Natural killer cell treated with Interleukin-12 subunit alpha and Interleukin-12 subunit beta and Interleukin-15 and Interleukin-18, amount 100 ng/mL, for 72 hours (primary cell): ENCODE data around the gene AP5B1. TPM values are rescaled to one million over a fixed set of nuclear protein-coding genes. Genes with fewer than 3 reads are reported as not detected.
A peak's percentile ranks its signal among the peaks of the same experiment; 100 is the strongest.

Experiments
- ATAC-seq, 2 donors: fragments of 150-1000 bp; cut with Tn5 transposase in 1 of 2; sonication (Bioruptor Pico), chemical (Tn5 transposase) in 1 of 2; 2 replicates each; pipeline ENCODE4 v1.10.0; 2021
- DNase-seq: peaks from one replicate; pipeline ENCODE4 v3.0.0; 2022; ENCODE audit warnings: low spot score
- H3K27ac Mint-ChIP-seq, 2 donors: 1 replicate in 1 of 2; 2 replicates in 1 of 2; pipeline ENCODE4 v1.8.0; 2022; ENCODE audit warnings: mixed read lengths in 2 of 2, mild to moderate bottlenecking in 1 of 2, moderate library complexity in 1 of 2
- H3K27me3 Mint-ChIP-seq, 2 donors: 1 replicate in 1 of 2; 2 replicates in 1 of 2; pipeline ENCODE4 v1.8.0; 2022; ENCODE audit warnings: mixed read lengths in 2 of 2
- H3K36me3 Mint-ChIP-seq: one replicate; pipeline ENCODE4 v1.8.0; 2022; ENCODE audit warnings: mixed read lengths
- H3K4me1 Mint-ChIP-seq, 2 donors: 1 replicate in 1 of 2; 2 replicates in 1 of 2; pipeline ENCODE4 v1.8.0; 2022; ENCODE audit warnings: low read depth in 2 of 2, mixed read lengths in 2 of 2, mild to moderate bottlenecking in 1 of 2
- H3K4me3 Mint-ChIP-seq: one replicate; pipeline ENCODE4 v1.8.0; 2022; ENCODE audit warnings: mixed read lengths
- H3K9me3 Mint-ChIP-seq: 2 replicates; pipeline ENCODE4 v1.8.0; 2022; ENCODE audit warnings: mixed read lengths
- total RNA-seq, 2 donors: library from RNA; stranded (reverse); gene quantifications; one replicate each; pipeline ENCODE4 v1.2.3, GENCODE V29; 2022

AP5B1 gene
- total RNA-seq, 2 donors from 2014 or later, result 15.8 to 25.4 TPM

DNA sequence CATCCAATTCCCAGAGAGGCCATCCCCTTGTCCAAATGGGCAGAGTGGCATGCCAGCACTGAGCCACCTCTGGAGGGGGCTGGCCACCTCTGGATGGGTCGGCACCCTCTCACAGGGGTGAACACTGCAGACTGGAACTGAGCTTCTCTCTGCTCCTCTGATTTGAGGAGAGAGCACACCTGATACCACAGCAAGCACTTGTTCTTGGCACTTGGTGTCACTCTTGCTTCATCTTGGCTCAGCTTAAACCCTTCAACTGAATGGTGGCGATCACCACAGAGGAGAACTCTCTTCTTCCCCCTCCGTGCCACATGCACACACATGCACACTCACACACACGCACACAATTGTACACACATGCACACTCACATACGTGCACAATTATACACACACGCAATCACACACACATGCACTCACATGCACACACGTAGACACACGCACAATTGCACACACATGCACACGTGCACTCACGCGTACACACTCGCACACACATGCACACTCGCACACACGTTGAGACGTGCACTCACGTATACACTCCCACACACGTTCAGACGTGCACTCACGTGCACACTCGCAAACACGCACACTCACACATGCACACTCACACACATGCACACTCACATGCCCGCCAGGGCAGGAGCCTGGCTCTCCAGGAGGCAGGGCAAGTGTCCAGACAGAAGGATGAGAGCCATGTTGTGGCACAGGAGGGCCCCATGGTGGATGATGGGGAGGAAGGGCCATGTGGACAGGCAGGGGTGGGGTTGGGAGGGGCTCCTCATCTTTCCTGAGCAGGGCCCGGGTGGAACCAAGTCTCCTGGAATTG is 29.5 kb upstream of the AP5B1 start:
- Mint-ChIP-seq H3K27ac (no peak overlapping the region), H3K36me3 (no peaks in the 10 kb centered on the region), H3K4me3 (no peak overlapping the region), H3K4me1 (no peaks in the 10 kb centered on the region), H3K9me3 (no peaks in the 10 kb centered on the region), H3K27me3 (peaks cover 0 to 7% of the 10 kb centered on the region in 2 donors)
- peak in 1 of 2 donors; percentile 44 for ATAC-seq
- DNase-seq, result no peak

DNA sequence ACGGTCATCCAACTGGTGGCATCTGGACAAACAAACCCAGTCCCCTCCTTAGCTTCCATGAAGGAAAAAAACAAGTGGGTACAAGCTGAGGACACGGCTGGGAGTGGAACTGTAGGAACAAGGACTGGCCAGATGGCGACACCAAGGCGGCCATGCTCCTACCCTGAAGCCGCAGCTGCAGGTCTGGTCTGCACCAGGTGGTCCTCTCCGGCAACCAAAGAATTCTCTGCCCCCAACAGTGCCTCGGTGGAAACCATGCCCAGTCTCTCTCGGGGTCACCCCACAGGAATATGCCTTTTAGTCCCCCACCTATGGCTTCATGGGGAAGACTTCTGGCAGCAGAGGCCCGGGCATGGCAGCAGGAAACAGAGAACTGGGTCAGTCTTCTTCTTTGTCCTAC is 28.7 kb upstream of the AP5B1 start:
- ATAC-seq (no peak), DNase-seq (no peak)
- no peak overlapping the region for H3K27ac Mint-ChIP-seq
- no peak overlapping the region for H3K4me3 Mint-ChIP-seq
- no peaks in the 10 kb centered on the region for H3K36me3 Mint-ChIP-seq
- H3K9me3 Mint-ChIP-seq, result no peaks in the 10 kb centered on the region
- peaks cover 0 to 10% of the 10 kb centered on the region in 2 donors for H3K27me3 Mint-ChIP-seq
- H3K4me1 Mint-ChIP-seq, result no peaks in the 10 kb centered on the region

DNA sequence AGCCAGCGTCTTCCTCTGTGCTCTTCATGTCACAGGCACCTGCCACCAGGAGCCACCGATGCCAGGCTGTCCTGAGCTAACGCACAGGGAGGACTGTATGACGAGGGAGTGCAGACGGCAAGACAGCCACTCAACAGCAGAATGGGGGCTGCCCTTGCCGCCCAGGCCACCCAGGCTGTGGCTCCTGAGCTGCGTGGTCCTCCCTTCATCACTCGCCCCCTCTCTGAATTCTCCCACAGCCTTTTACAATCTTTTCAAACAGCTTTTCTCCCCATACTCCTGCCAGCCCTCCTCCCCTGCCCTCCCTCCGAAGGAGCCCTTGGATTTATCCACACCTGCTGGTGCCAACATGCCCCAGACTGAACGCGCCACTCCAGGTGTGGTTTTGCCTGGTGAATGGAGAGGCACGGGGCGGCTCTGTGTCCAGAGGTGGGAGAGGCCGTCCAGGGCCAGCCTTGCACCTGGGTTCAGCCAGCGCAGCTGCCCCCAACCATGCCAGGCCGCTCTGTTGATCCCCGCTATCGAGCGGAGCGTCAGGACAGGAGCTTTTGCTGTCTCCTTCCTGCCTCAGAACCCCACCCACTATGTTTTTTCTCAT is 28.1 kb upstream of the AP5B1 start:
- DNase-seq (no peak), ATAC-seq (no peak)
- Mint-ChIP-seq H3K27ac (no peak overlapping the region), H3K4me1 (no peaks in the 10 kb centered on the region), H3K9me3 (no peaks in the 10 kb centered on the region), H3K27me3 (peaks cover 0 to 11% of the 10 kb centered on the region in 2 donors), H3K36me3 (no peaks in the 10 kb centered on the region), H3K4me3 (no peak overlapping the region)

DNA sequence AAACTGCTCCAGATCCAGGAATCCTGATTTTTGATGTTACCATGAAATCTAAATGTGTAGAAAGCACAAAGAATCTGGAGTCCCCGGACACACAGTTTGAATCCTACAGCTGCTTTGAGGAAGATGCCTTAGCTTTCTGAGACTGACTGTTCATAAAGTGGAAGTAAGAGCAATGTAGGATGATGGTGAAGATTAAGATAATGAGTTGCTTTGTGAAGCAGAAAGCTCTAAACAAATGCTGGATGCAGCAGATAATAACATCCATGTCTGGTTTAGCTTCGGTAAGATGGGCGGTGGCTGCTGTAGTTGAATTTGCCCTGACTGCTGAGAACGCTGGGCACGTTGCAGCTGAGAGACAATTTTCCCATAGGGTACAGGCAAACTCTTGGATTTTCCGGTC is 26.2 kb upstream of the AP5B1 start:
- H3K4me1 Mint-ChIP-seq, result no peaks in the 10 kb centered on the region
- H3K27me3 Mint-ChIP-seq, result peaks cover 0 to 20% of the 10 kb centered on the region in 2 donors
- no peaks in the 10 kb centered on the region for H3K36me3 Mint-ChIP-seq
- ATAC-seq (no peak), DNase-seq (no peak)
- no peaks in the 10 kb centered on the region for H3K9me3 Mint-ChIP-seq
- H3K27ac Mint-ChIP-seq, result no peak overlapping the region
- no peak overlapping the region for H3K4me3 Mint-ChIP-seq

DNA sequence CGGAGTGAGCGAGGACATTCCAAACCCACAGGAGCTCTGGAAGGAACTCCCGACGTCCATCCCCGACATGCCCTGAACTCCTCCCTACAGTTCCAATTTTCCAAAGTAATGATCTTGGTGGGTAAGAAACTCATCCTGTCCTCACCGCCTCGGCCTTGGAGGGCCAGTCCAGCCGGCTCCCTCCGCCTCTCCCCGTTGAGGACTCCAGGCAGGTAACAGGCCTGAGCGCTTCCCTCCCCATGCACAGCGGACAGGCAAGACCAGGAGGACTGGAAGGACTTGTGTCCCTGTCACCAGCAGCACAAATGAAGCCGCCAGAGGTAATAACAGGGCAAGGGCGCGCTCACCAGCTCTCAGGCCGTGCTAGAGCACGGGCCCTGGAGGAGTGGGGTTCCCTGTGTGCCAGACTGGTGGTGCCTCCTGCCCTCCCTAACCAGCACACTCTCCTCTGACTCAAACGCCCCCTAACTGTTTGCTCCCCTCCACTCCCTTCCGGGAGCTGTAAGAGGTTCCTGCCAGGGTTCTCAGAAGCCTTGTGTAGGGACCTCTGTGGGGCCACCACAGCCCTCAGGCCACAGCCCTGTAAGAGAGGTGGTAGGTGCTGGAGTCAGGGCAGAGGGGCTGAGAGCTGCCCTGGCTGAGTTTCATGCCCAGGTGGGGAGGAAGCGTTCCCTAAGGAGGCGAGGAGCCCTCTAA is 23.2 kb upstream of the AP5B1 start:
- no peak for DNase-seq
- H3K4me1 Mint-ChIP-seq, result no peaks in the 10 kb centered on the region
- no peak overlapping the region for H3K4me3 Mint-ChIP-seq
- ATAC-seq, result peak in 1 of 2 donors; percentile 27
- H3K27me3 Mint-ChIP-seq, result peaks cover 3 to 20% of the 10 kb centered on the region in 2 donors
- H3K36me3 Mint-ChIP-seq, result no peaks in the 10 kb centered on the region
- no peak overlapping the region for H3K27ac Mint-ChIP-seq
- no peaks in the 10 kb centered on the region for H3K9me3 Mint-ChIP-seq

DNA sequence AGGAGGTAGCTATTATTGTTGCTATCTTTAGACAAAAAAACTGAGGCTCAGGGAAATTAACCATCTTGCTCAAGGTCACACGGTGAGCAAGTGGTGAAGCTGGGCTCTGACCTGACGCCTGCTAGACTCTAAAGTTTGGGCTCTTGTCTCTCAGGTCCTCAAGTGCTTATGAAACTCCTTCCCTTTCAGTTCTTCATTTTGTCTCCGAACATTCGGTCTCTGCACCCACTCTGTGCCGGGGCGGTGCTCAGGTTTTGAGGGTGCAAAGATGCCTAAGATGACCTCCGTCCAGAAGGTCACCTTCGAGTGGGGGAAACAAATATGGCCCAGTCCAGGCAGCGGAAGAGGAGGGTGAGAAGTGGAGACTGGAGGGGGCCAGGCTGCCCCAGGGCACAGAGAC is 22.1 kb upstream of the AP5B1 start:
- DNase-seq, result no peak
- peaks cover 8 to 19% of the 10 kb centered on the region in 2 donors for H3K27me3 Mint-ChIP-seq
- H3K4me3 Mint-ChIP-seq, result no peak overlapping the region
- H3K36me3 Mint-ChIP-seq, result no peaks in the 10 kb centered on the region
- H3K9me3 Mint-ChIP-seq, result no peaks in the 10 kb centered on the region
- no peak overlapping the region for H3K27ac Mint-ChIP-seq
- H3K4me1 Mint-ChIP-seq, result no peaks in the 10 kb centered on the region
- ATAC-seq, result no peak

DNA sequence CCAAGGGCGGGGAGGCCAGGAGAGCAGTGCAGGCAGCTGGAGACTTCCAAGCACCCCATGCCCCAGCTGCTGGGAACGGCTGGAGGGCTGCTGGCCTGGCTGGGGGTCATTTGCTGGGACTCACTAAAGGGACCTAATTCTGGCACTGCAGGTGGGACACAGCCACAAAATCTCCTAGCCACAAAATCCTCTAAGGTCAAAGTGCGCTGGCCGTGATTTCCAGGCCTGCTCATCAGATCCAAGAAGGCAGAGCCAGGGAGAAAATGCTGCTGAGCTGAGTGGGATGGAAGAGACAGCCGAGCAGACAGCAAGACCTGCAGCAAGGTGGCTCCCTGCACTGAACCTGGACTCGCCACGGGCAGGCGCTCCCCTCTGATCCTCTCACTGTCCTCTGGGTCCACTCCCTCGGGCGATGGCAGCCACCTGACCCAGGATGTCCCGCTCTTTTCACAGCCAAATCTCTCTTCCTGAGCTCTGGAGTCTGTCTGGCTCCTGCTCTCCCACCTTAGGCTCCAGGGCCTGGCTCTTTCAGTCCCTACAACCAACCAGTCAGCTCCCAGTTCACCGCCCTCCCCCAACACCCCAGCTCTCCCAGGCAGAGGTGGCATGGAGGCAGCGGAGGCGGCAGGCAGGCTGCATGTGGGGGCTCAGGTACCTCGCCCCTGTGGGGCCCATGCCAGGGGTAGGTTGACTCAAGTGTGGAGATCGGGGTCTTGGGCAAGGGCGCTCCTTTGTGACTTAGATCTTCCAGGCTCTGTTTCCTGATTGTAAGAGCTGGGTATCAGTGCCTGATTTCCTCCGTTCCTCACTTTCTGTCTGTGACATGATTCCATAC is 20.6 kb upstream of the AP5B1 start:
- H3K27me3 Mint-ChIP-seq, result peaks cover 8 to 16% of the 10 kb centered on the region in 2 donors

DNA sequence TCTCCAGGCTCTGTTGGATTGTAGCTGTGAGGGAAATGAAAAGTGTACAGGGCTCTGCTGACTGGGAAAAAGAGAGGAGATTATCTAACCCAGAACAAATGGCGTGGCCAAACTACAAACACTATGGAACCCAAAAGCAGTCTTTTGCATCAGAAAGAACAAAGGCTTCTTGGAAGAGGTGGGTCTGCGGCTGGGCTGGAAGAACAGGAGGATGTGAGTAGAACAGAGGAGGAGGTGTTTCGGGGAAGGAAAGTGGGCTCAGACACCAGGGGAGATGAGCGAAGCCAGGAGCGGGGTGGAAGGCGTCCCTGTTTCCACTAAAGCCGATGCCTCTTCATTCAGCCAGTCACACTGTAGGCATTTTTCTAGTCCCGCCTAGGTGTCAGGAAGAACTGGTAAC is 18.1 kb upstream of the AP5B1 start:
- Mint-ChIP-seq H3K27me3 (peaks cover 8 to 13% of the 10 kb centered on the region in 2 donors), H3K4me3 (no peak overlapping the region), H3K9me3 (no peaks in the 10 kb centered on the region), H3K27ac (no peak overlapping the region), H3K4me1 (no peaks in the 10 kb centered on the region), H3K36me3 (no peaks in the 10 kb centered on the region)
- no peak for ATAC-seq
- no peak for DNase-seq

More for the DNA sequence above, 20.6 kb upstream of the AP5B1 start:
- DNase-seq (no peak), ATAC-seq (peak in 1 of 2 donors; percentile 24)
- Mint-ChIP-seq H3K9me3 (no peaks in the 10 kb centered on the region), H3K4me1 (no peaks in the 10 kb centered on the region), H3K27ac (no peak overlapping the region), H3K4me3 (no peak overlapping the region), H3K36me3 (no peaks in the 10 kb centered on the region)

DNA sequence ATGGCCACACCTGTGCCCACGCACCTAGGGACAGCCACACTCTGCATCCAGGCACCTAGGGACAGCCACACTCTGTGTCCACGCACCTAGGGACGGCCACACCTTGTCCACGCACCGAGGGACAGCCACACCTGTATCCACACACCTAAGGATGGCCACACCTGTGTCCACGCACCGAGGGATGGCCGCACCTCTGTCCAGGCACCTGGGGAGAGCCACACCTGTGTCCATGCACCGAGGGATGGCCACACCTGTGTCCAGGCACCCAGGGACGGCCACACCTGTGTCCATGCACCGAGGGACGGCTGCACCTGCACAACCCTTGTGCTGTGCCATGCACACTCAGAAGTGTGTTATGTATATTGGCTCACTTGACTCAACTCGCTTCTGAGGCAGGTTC is 16.9 kb upstream of the AP5B1 start:
- Mint-ChIP-seq H3K27me3 (peaks cover 4 to 8% of the 10 kb centered on the region in 2 donors), H3K4me1 (no peaks in the 10 kb centered on the region), H3K4me3 (no peak overlapping the region), H3K27ac (no peak overlapping the region), H3K9me3 (no peaks in the 10 kb centered on the region), H3K36me3 (no peaks in the 10 kb centered on the region)
- DNase-seq (no peak), ATAC-seq (no peak)

DNA sequence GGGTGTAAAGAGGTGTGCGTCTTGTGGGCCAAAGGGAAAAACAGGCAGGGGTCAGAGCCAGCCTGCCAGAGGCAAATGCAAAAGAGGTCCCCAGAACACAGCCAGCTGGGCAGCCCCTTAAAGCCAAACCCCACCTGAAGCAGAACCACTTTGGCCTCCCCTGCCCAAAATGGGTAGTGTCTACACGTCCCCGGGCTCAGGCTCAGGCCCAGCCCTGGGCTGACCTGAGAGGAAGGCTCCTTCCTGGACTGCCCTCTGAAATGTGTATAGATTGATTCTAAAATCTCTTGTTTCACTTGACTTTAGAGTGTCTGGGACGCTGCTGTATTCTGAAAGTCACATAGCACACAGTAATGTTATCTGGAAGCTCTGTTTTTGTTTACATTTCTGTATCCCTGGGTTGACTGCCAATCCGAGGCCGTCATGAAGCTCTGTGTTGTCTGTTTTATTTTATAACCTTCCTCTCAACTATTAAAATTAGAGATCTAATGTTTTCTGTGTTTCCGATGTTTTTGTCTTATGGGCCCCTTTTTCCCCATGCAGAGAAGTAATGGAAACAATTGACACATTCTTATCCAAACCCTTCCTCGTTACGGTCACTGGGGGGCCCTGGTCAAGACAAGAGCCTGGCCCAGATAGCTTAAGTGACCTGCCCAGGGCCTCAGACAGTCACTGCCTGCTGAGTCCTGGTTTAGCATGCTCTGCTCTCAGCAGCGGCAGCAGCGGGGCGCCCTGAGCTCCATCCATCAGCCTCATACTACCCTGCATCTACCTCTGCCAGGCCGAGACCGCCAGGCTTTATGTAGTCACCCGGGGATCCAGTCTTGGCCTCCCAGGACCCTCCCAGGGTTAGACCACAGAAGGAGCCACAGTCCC is 16.2 kb upstream of the AP5B1 start:
- Mint-ChIP-seq H3K36me3 (no peaks in the 10 kb centered on the region), H3K4me1 (peaks cover 0 to 3% of the 10 kb centered on the region in 2 donors), H3K27me3 (peaks cover 4 to 8% of the 10 kb centered on the region in 2 donors), H3K27ac (no peak overlapping the region), H3K9me3 (no peaks in the 10 kb centered on the region), H3K4me3 (no peak overlapping the region)
- no peak for ATAC-seq
- DNase-seq, result no peak

DNA sequence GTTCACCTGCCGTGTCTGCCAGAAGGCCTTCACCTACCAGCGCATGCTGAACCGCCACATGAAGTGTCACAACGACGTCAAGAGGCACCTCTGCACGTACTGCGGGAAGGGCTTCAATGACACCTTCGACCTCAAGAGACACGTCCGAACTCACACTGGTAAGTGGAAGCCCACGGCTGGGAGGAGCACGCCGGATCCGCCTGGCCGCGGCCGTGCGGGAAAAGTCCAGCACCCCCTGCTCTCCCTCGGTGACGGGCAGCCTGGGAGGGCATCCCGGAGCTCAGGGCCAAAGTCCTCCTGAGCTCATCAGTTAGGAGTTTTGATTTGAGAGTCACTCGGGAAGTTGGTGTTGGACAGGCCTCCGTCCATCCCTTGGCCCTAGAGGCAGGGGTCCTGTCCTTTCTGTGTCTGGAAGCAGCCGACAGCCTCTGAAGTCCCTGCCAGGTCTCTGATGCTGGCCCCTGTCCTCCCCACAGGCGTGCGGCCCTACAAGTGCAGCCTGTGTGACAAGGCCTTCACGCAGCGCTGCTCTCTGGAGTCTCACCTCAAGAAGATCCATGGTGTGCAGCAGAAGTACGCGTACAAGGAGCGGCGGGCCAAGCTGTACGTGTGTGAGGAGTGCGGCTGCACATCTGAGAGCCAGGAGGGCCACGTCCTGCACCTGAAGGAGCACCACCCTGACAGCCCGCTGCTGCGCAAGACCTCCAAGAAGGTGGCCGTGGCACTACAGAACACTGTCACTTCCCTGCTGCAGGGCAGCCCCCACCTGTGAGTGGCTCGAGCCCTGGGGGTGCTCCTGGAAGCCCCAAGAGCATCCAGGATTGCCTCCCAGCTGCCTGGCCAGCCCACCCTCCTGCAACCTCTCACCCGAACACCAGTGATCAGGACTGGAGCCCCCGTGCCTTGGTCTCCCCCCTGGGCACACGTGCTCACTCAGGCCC is 14.1 kb upstream of the AP5B1 start:
- peaks cover 0 to 15% of the 10 kb centered on the region in 2 donors for H3K4me1 Mint-ChIP-seq
- peaks cover 4 to 8% of the 10 kb centered on the region in 2 donors for H3K27me3 Mint-ChIP-seq
- no peak for ATAC-seq
- H3K4me3 Mint-ChIP-seq, result no peak overlapping the region
- DNase-seq, result no peak
- H3K27ac Mint-ChIP-seq, result no peak overlapping the region
- H3K9me3 Mint-ChIP-seq, result no peaks in the 10 kb centered on the region
- no peaks in the 10 kb centered on the region for H3K36me3 Mint-ChIP-seq
